ENCODE results near the gene DCDC1. TPM values are rescaled to one million over a fixed set of nuclear protein-coding genes. Genes with fewer than 3 reads are reported as not detected.

Gene DCDC1
- total RNA-seq, 6 donors from 2014 or later, result 0.11 to 25.2 (median 3.3) TPM

DNA sequence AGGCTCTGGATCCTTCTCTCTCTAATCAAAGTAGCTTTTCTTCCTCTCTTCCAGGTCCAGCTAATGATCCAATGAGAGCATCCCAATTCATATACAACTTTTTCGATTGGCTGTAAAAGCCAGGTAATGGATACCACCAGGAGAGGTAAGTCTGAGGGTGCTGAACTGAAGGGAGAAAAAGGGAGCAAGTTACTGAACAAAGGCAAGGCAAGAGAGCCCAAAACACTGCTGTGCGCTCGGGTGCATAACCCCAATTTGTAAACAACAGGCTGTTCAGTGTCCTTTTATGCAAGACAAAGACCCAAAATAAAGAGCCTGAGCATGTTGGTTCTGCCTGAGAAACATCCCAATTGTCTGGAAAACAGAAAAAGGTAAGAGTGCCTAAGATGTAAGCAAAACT is 260.1 kb downstream of the DCDC1 start:
- H3K27me3 ChIP-seq, result no peaks in the 10 kb centered on the region
- no peaks in the 10 kb centered on the region for H3K9me3 ChIP-seq
- WGBS, 2 donors, result 86 to 92% methylated on average over 3 of the region's 3 CpGs
- H3K4me1 ChIP-seq, result no peaks in the 10 kb centered on the region
- DNase-seq (no peak), ATAC-seq (ENCODE audit: low FRiP score in 2 of 2) (no peak)
- no peak overlapping the region for H3K4me3 ChIP-seq
- TF ChIP-seq, protein P1, sequence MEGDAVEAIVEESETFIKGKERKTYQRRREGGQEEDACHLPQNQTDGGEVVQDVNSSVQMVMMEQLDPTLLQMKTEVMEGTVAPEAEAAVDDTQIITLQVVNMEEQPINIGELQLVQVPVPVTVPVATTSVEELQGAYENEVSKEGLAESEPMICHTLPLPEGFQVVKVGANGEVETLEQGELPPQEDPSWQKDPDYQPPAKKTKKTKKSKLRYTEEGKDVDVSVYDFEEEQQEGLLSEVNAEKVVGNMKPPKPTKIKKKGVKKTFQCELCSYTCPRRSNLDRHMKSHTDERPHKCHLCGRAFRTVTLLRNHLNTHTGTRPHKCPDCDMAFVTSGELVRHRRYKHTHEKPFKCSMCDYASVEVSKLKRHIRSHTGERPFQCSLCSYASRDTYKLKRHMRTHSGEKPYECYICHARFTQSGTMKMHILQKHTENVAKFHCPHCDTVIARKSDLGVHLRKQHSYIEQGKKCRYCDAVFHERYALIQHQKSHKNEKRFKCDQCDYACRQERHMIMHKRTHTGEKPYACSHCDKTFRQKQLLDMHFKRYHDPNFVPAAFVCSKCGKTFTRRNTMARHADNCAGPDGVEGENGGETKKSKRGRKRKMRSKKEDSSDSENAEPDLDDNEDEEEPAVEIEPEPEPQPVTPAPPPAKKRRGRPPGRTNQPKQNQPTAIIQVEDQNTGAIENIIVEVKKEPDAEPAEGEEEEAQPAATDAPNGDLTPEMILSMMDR (IDR thresholded peaks at IDR 0.05), result no peak
- TF ChIP-seq POLR2A (IDR thresholded peaks at IDR 0.05) (no peak), EP300 (IDR thresholded peaks at IDR 0.05) (no peak), POLR2AphosphoS5 (IDR thresholded peaks at IDR 0.05) (no peak)
- H3K27ac ChIP-seq, result no peak overlapping the region
- no peaks in the 10 kb centered on the region for H3K36me3 ChIP-seq

DNA sequence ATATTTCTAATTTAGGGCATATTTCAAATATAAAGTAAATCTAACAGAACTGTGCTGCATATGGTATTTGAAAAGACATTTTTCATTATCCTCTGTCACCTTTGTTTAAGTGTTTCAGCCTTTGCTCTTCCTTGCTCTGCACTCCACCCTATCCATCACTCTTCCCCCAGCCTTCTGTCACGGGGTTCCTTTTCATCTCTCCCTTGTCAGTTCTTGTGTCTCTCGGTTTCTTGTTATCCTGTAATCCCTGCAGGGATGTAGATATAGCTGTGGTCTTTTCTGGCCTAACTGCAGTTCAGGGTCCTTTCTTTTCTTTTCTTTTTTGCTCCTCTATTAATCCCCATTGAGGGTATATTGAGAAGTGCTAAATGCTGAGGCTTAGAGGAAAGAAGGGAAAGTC is 261.9 kb downstream of the DCDC1 start:
- no peak for TF ChIP-seq POLR2A (IDR thresholded peaks at IDR 0.05)
- no peak for TF ChIP-seq POLR2AphosphoS5 (IDR thresholded peaks at IDR 0.05)
- TF ChIP-seq EP300 (IDR thresholded peaks at IDR 0.05), result no peak
- TF ChIP-seq, protein P1 (IDR thresholded peaks at IDR 0.05), result no peak
- DNase-seq, result no peak
- no peaks in the 10 kb centered on the region for H3K4me1 ChIP-seq
- H3K9me3 ChIP-seq, result no peaks in the 10 kb centered on the region
- no peaks in the 10 kb centered on the region for H3K36me3 ChIP-seq
- H3K4me3 ChIP-seq, result no peak overlapping the region
- ATAC-seq (ENCODE audit: low FRiP score in 2 of 2), result no peak
- H3K27me3 ChIP-seq, result no peaks in the 10 kb centered on the region
- 60 to 67% methylated on average over 2 of the region's 2 CpGs for WGBS, 2 donors
- no peak overlapping the region for H3K27ac ChIP-seq

DNA sequence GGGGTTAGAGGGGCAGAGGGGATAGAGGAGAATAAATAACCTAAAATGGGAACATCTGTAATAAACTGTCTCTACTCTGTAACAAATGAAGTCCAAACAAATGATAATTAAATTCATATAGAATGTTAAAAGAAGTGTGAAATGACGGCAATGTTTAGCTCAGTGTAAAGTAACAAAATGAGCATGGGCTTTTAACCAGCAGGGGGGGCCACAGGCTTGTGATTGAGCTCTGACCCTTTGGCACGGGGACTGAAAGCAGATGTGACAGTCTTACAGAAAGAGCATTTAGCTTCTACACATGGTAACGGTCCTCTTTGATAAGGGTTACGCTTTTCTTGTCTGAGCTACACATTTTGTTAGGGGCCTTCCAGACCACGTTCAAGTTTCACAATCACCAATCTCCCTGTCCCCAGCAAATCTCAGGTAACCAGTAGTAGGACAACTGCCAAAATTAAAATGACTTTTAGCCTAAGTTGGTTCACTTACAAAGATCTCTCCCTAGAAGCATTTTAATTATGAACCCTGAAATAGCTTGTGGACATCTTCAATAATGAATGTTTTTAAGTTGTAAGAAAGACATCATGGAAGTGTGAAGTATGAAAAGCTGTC is 262.5 kb downstream of the DCDC1 start:
- Histone ChIP-seq H3K27me3 (no peaks in the 10 kb centered on the region), H3K36me3 (no peaks in the 10 kb centered on the region), H3K4me3 (no peak overlapping the region), H3K9me3 (no peaks in the 10 kb centered on the region), H3K27ac (no peak overlapping the region), H3K4me1 (no peaks in the 10 kb centered on the region)
- TF ChIP-seq POLR2AphosphoS5 (IDR thresholded peaks at IDR 0.05), result no peak
- TF ChIP-seq, protein P1 (IDR thresholded peaks at IDR 0.05), result peak; percentile 37 to 63 (median 52)
- peak in 1 of 2 donors; percentile 41 for ATAC-seq (ENCODE audit: low FRiP score in 2 of 2)
- peak in 1 of 2 donors; percentile 47 for DNase-seq
- WGBS, 2 donors, result 11 to 12% methylated on average over 5 of the region's 5 CpGs

DNA sequence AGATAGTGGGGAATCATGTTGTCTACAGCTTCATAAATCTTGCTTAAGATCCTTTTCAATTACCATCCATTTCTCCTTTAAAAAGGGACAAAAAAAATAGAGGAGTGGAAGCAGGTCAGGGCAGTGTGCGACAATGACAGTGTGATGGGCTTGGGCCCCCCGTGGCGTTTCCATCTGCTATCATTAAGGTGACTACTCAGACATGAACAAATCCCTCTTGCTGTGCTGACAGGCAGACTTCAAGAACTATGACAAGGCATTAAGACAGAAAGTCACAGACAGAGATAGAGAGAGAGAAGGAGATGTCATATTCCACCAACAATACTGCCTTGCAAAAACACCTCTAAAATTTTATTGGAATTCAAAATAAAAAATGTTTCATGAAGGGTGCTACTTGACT is 263.2 kb downstream of the DCDC1 start:
- H3K9me3 ChIP-seq, result no peaks in the 10 kb centered on the region
- WGBS, 2 donors, result 34 to 46% methylated on average over 3 of the region's 3 CpGs
- TF ChIP-seq POLR2A (IDR thresholded peaks at IDR 0.05) (no peak), EP300 (IDR thresholded peaks at IDR 0.05) (no peak), POLR2AphosphoS5 (IDR thresholded peaks at IDR 0.05) (no peak)
- TF ChIP-seq, protein P1 (IDR thresholded peaks at IDR 0.05), result no peak
- ATAC-seq (ENCODE audit: low FRiP score in 2 of 2), result no peak
- H3K27ac ChIP-seq, result no peak overlapping the region
- no peaks in the 10 kb centered on the region for H3K27me3 ChIP-seq
- H3K36me3 ChIP-seq, result no peaks in the 10 kb centered on the region
- no peak overlapping the region for H3K4me3 ChIP-seq
- no peaks in the 10 kb centered on the region for H3K4me1 ChIP-seq
- DNase-seq, result no peak

DNA sequence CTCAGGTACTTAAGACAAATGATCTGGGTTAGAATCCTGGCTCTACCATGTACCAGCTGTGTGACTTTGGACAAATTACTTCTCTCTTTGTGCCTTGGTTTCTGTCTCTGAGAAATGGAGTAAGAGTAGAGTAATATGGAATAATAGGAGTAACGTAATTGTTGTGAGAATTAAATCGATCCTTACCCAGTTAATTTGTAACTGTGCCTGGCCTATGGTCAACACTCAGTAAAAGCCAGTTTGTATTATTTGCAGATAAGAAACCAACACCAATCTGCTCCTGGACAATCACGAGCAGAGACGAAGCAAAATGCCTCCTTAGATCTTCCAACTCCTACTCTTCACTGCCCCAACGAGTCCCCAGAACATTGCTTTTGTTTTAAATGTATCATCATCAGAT is 266.7 kb downstream of the DCDC1 start:
- no peaks in the 10 kb centered on the region for H3K27me3 ChIP-seq
- no peak overlapping the region for H3K4me3 ChIP-seq
- no peaks in the 10 kb centered on the region for H3K4me1 ChIP-seq
- ATAC-seq (ENCODE audit: low FRiP score in 2 of 2) (no peak), DNase-seq (no peak)
- no peak overlapping the region for H3K27ac ChIP-seq
- no peaks in the 10 kb centered on the region for H3K9me3 ChIP-seq
- WGBS, 2 donors, result 66 to 76% methylated on average over 5 of the region's 5 CpGs
- TF ChIP-seq EP300 (IDR thresholded peaks at IDR 0.05) (no peak), POLR2AphosphoS5 (IDR thresholded peaks at IDR 0.05) (no peak), POLR2A (IDR thresholded peaks at IDR 0.05) (no peak)
- TF ChIP-seq, protein P1 (IDR thresholded peaks at IDR 0.05), result no peak
- H3K36me3 ChIP-seq, result no peaks in the 10 kb centered on the region
